A549 (cell line): ENCODE data around the gene NSMCE4A. TPM values are rescaled to one million over a fixed set of nuclear protein-coding genes. Genes with fewer than 3 reads are reported as not detected.

ENCODE experiments used
- ATAC-seq, 2 experiments: fragments of 200-7000 bp in 1 of 2; fragments of >200 bp in 1 of 2; cut with Nextera tagmentation in 1 of 2; cut with Tn5 transposase in 1 of 2; 3 replicates each; pipeline versions ENCODE4 v1.8.0 to v1.9.1; 2018 to 2020; ENCODE audit warnings: mild to moderate bottlenecking in 1 of 2, moderate library complexity in 1 of 2
- CTCF ChIA-PET: fragments of 300-600 bp; sonication (Branson Sonifier 250); formaldehyde crosslinking; extraction: SDS; loops from one replicate; lab custom pipeline; 2021; ENCODE audit warnings: antibody characterized with exemption, inconsistent platforms; lab: Yijun Ruan, JAX
- POLR2A ChIA-PET: fragments of 350-600 bp; formaldehyde crosslinking; extraction: SDS; loops from one replicate; lab custom pipeline; 2021; ENCODE audit warnings: antibody characterized with exemption, inconsistent platforms; lab: Yijun Ruan, JAX
- DNase-seq, 2 experiments: peaks; one replicate each; pipeline versions ENCODE4 v3.0.0 to v3.0.0-alpha.2; 2011 to 2016; ENCODE audit warnings: low read depth in 1 of 2, low spot score in 1 of 2
- FAIRE-seq: peaks from 2 replicates; lab custom pipeline; 2011; peaks lifted over from hg19 to GRCh38; lab: Jason Lieb, UNC
- H3K27ac ChIP-seq, 2 experiments: fragments of >200 bp; sonication (Bioruptor Twin); formaldehyde crosslinking; 3 replicates each; pipeline ENCODE4 v1.5.1; 2016 to 2017
- H3K4me1 ChIP-seq: fragments of >200 bp; sonication (Bioruptor Twin); formaldehyde crosslinking; 3 replicates; pipeline ENCODE4 v1.6.1; 2016
- H3K4me2 ChIP-seq: fragments of >200 bp; sonication (Bioruptor Twin); formaldehyde crosslinking; 3 replicates; pipeline ENCODE4 v1.6.1; 2016
- H3K4me3 ChIP-seq: fragments of >200 bp; sonication (Bioruptor Twin); formaldehyde crosslinking; 3 replicates; pipeline ENCODE4 v1.5.1; 2016
- H3K9me3 ChIP-seq: fragments of >200 bp; sonication (Bioruptor Twin); formaldehyde crosslinking; 3 replicates; pipeline ENCODE4 v1.6.1; 2016
- CHD2 ChIP-seq: fragments of 150-350 bp; IDR thresholded peaks from 2 replicates; pipeline ENCODE4 v1.6.1; 2014; ENCODE audit warnings: low read length; ENCODE audit not compliant: partially characterized antibody
- EHMT2 ChIP-seq: fragments of 200-600 bp; sonication (generic); IDR thresholded peaks from 2 replicates; pipeline ENCODE4 v1.6.1; 2016; ENCODE audit warnings: antibody characterized with exemption, low read depth, mild to moderate bottlenecking, moderate library complexity
- EP300 ChIP-seq, 2 experiments: fragments of >200 bp; sonication (Bioruptor Twin); formaldehyde crosslinking; IDR thresholded peaks; 2 replicates in 1 of 2; 3 replicates in 1 of 2; pipeline ENCODE4 v1.6.1; 2016 to 2017
- FOSL2 ChIP-seq, 2 experiments: fragments of 450-650 bp in 1 of 2; fragments of >200 bp in 1 of 2; sonication (Bioruptor Twin) in 1 of 2; formaldehyde crosslinking; IDR thresholded peaks; 2 replicates each; pipeline versions ENCODE4 v1.5.0 to v1.6.1; 2016 to 2020; ENCODE audit warnings: mild to moderate bottlenecking in 1 of 2, moderate library complexity in 1 of 2
- HOXB13 ChIP-seq: fragments of 250-450 bp; sonication (Bioruptor Pico); IDR thresholded peaks from 2 replicates; pipeline ENCODE4 v1.5.0; 2020; ENCODE audit warnings: low read depth, mild to moderate bottlenecking, moderate library complexity
- HOXB5 ChIP-seq: fragments of 250-450 bp; sonication (Bioruptor Pico); IDR thresholded peaks from 2 replicates; pipeline ENCODE4 v1.5.0; 2020; ENCODE audit warnings: mild to moderate bottlenecking, moderate library complexity
- KDM1A ChIP-seq: fragments of 200-600 bp; sonication (generic); IDR thresholded peaks from 2 replicates; pipeline ENCODE4 v1.6.1; 2016; ENCODE audit warnings: low read depth, mild to moderate bottlenecking
- NFE2L2 ChIP-seq: fragments of 150-350 bp; conservative IDR thresholded peaks from 2 replicates; pipeline ENCODE4 v1.6.1; 2014; ENCODE audit warnings: low read length
- NR3C1 ChIP-seq: fragments of >200 bp; sonication (Bioruptor Twin); formaldehyde crosslinking; IDR thresholded peaks from 3 replicates; pipeline ENCODE4 v1.6.1; 2017
- RFX5 ChIP-seq: fragments of 450-650 bp; IDR thresholded peaks from 2 replicates; pipeline ENCODE4 v1.7.1; 2014; ENCODE audit warnings: antibody characterized with exemption, mild to moderate bottlenecking, moderate library complexity
- SMC3 ChIP-seq: fragments of >200 bp; sonication (Bioruptor Twin); formaldehyde crosslinking; IDR thresholded peaks from 3 replicates; pipeline ENCODE4 v1.6.1; 2018; ENCODE audit warnings: inconsistent platforms
- TP53 ChIP-seq: fragments of 250-450 bp; sonication (Bioruptor Pico); IDR thresholded peaks from 2 replicates; pipeline ENCODE4 v1.5.0; 2021; ENCODE audit warnings: mild to moderate bottlenecking, moderate library complexity
- ZSCAN20 ChIP-seq: fragments of 250-450 bp; sonication (Bioruptor Pico); IDR thresholded peaks from 2 replicates; pipeline ENCODE4 v1.8.0; 2022; ENCODE audit warnings: mild to moderate bottlenecking, moderate library complexity
- WGBS: methylation state at CpG from one replicate; pipeline ENCODE4 v1.1.6; 2017; ENCODE audit errors: missing lambda C conversion rate; 5-methylcytosine and 5-hydroxymethylcytosine counted together
- polyA plus RNA-seq, 4 experiments: library from polyadenylated mRNA; depleted of rRNA in 3 of 4; stranded (reverse); fragments of >200 nt; fragmentation: RNase III in 1 of 4; extraction: RNeasy Plus Mini Kit Qiagen cat#74134 plus additional on column Dnase treatment in 1 of 4; gene quantifications; 2 replicates in 3 of 4; 3 replicates in 1 of 4; pipeline ENCODE4 v1.2.3, GENCODE V29; 2011 to 2017
- TF ChIP-seq, protein P1 (sequence below): fragments of 200-600 bp; sonication (generic); IDR thresholded peaks from 2 replicates; pipeline ENCODE4 v1.6.1; 2016; ENCODE audit warnings: antibody characterized with exemption, mild to moderate bottlenecking, moderate library complexity
- TF ChIP-seq, protein P2 (sequence below): IDR thresholded peaks from 2 replicates; pipeline ENCODE4 v1.6.1; 2012
- TF ChIP-seq, protein P3 (sequence below): fragments of 250-450 bp; sonication (Bioruptor Pico); IDR thresholded peaks from 2 replicates; pipeline ENCODE4 v1.5.0; 2021; ENCODE audit warnings: mild to moderate bottlenecking, moderate library complexity, borderline replicate concordance
- TF ChIP-seq, protein P4 (sequence below): IDR thresholded peaks from 2 replicates; pipeline ENCODE4 v1.6.1; 2012; ENCODE audit warnings: low read depth, borderline replicate concordance
- TF ChIP-seq, protein P5 (sequence below): fragments of >200 bp; sonication (Bioruptor Twin); formaldehyde crosslinking; IDR thresholded peaks from 3 replicates; pipeline ENCODE4 v1.5.1; 2016
- TF ChIP-seq, protein P6 (sequence below): IDR thresholded peaks from 2 replicates; pipeline ENCODE4 v1.6.1; 2012
- TF ChIP-seq, protein P7 (sequence below): fragments of 250-450 bp; sonication (Bioruptor Pico); IDR thresholded peaks from 2 replicates; pipeline ENCODE4 v1.5.0; 2020; ENCODE audit warnings: low read depth, mild to moderate bottlenecking, moderate library complexity

NSMCE4A gene
- polyA plus RNA-seq, 2 of the 4 experiments (the other 2 are of a cell fraction) = 67.2 to 172 TPM

DNA sequence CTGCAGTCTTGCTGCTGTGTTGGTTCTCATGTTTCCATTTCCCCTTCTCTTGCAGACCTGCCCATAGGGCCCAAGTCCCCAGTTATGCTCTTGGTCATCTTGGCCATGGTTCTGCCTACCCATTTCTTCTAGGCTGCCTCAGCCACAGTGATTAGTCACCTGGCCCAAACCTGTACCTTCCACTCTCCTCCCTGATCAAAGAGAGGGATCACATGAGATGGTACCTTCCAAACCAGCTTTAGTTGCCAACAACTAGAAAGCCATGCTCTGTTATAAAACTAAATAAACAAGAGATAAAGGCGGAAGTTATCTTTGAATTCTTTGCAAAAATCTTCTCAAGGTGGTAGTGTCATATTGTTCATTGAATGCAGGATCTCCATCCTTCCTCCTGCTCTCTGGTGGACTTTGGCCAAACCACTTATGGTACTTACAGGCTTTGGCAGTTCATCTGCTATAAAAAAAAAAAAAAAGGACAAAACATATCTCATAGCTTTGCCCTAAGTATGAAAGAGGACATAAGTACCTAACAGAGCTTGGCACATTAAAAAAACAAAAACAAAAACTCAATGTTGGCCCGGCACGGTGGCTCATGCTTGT, 39.7 kb upstream of the NSMCE4A start:
- TF ChIP-seq NFE2L2 (no peak), HOXB5 (CRISPR knock-in tag) (no peak), EHMT2 (no peak), TP53 (no peak), RFX5 (no peak), SMC3 (no peak), FOSL2 (IDR thresholded peaks at IDR 0.05) (no peak), FOSL2 (CRISPR knock-in tag; IDR thresholded peaks at IDR 0.05) (no peak), HOXB13 (CRISPR knock-in tag) (no peak)
- TF ChIP-seq, protein P1, sequence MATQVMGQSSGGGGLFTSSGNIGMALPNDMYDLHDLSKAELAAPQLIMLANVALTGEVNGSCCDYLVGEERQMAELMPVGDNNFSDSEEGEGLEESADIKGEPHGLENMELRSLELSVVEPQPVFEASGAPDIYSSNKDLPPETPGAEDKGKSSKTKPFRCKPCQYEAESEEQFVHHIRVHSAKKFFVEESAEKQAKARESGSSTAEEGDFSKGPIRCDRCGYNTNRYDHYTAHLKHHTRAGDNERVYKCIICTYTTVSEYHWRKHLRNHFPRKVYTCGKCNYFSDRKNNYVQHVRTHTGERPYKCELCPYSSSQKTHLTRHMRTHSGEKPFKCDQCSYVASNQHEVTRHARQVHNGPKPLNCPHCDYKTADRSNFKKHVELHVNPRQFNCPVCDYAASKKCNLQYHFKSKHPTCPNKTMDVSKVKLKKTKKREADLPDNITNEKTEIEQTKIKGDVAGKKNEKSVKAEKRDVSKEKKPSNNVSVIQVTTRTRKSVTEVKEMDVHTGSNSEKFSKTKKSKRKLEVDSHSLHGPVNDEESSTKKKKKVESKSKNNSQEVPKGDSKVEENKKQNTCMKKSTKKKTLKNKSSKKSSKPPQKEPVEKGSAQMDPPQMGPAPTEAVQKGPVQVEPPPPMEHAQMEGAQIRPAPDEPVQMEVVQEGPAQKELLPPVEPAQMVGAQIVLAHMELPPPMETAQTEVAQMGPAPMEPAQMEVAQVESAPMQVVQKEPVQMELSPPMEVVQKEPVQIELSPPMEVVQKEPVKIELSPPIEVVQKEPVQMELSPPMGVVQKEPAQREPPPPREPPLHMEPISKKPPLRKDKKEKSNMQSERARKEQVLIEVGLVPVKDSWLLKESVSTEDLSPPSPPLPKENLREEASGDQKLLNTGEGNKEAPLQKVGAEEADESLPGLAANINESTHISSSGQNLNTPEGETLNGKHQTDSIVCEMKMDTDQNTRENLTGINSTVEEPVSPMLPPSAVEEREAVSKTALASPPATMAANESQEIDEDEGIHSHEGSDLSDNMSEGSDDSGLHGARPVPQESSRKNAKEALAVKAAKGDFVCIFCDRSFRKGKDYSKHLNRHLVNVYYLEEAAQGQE = no peak
- TF ChIP-seq, protein P2, sequence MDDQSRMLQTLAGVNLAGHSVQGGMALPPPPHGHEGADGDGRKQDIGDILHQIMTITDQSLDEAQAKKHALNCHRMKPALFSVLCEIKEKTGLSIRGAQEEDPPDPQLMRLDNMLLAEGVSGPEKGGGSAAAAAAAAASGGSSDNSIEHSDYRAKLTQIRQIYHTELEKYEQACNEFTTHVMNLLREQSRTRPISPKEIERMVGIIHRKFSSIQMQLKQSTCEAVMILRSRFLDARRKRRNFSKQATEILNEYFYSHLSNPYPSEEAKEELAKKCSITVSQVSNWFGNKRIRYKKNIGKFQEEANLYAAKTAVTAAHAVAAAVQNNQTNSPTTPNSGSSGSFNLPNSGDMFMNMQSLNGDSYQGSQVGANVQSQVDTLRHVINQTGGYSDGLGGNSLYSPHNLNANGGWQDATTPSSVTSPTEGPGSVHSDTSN = no peak
- TF ChIP-seq, protein P3, sequence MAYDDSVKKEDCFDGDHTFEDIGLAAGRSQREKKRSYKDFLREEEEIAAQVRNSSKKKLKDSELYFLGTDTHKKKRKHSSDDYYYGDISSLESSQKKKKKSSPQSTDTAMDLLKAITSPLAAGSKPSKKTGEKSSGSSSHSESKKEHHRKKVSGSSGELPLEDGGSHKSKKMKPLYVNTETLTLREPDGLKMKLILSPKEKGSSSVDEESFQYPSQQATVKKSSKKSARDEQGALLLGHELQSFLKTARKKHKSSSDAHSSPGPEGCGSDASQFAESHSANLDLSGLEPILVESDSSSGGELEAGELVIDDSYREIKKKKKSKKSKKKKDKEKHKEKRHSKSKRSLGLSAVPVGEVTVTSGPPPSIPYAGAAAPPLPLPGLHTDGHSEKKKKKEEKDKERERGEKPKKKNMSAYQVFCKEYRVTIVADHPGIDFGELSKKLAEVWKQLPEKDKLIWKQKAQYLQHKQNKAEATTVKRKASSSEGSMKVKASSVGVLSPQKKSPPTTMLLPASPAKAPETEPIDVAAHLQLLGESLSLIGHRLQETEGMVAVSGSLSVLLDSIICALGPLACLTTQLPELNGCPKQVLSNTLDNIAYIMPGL (CRISPR knock-in tag) = no peak
- WGBS = 55% methylated on average over 3 of the region's 3 CpGs
- H3K4me1 ChIP-seq = peaks cover 14% of the 10 kb centered on the region
- ATAC-seq (no peak), FAIRE-seq (no peak), DNase-seq (no peak)
- no peak overlapping the region for H3K4me2 ChIP-seq
- 0 out of 3 replicates have a peak, but pooled peaks cover 4% of the 10 kb centered on the region for H3K9me3 ChIP-seq
- no peak overlapping the region for H3K27ac ChIP-seq
- no peak overlapping the region for H3K4me3 ChIP-seq
- ChIA-PET POLR2A (no interaction called here), CTCF (interaction anchor here (0.6 to 1.5 kb wide), 3 partner anchors 36 to 419 kb away, joined by 3 to 4 read pairs (median 3); no protein-coding TSS in a partner anchor)

DNA sequence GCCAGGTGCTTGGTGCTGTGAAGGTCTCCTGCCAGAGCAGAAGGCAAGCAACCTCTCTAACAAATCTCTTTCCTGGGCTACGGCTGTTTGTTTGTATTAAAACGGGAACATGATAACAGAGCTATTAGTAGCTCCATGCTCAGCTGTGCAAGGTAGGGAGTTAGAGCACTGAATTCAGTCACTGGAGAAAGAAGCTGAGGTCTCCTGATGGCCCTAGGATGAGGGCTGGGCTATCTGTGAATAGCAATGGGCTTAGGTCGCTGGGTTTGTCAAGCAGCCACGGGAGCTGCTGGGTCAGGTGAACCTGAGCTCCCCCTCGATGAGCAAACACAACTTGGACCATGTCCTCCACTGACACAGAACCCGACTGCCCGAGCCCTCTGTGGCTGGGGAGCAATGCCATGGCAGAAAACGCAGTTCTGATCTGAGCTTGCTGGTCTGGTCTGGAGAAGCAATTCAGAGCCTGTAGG, 38.3 kb upstream of the NSMCE4A start:
- Histone ChIP-seq H3K27ac (no peak overlapping the region), H3K9me3 (0 out of 3 replicates have a peak, but pooled peaks cover 4% of the 10 kb centered on the region), H3K4me2 (no peak overlapping the region), H3K4me1 (no peaks in the 10 kb centered on the region; the same call in 1 of the 3 replicates), H3K4me3 (no peak overlapping the region)
- WGBS = 51% methylated on average over 7 of the region's 8 CpGs
- FAIRE-seq (no peak), ATAC-seq (no peak), DNase-seq (no peak)
- POLR2A ChIA-PET = no interaction called here
- CTCF ChIA-PET = interaction anchor here (0.7 to 1.1 kb wide), 3 partner anchors 7 to 99 kb away, joined by 3 to 4 read pairs (median 3); no protein-coding TSS in a partner anchor
- TF ChIP-seq, protein P4, sequence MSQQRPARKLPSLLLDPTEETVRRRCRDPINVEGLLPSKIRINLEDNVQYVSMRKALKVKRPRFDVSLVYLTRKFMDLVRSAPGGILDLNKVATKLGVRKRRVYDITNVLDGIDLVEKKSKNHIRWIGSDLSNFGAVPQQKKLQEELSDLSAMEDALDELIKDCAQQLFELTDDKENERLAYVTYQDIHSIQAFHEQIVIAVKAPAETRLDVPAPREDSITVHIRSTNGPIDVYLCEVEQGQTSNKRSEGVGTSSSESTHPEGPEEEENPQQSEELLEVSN = no peak
- TF ChIP-seq NR3C1 (no peak), EP300 (IDR thresholded peaks at IDR 0.05) (no peak), ZSCAN20 (CRISPR knock-in tag) (no peak), NFE2L2 (no peak), EHMT2 (no peak), CHD2 (no peak), HOXB5 (CRISPR knock-in tag) (no peak), KDM1A (no peak), SMC3 (no peak)
- TF ChIP-seq, protein P5, sequence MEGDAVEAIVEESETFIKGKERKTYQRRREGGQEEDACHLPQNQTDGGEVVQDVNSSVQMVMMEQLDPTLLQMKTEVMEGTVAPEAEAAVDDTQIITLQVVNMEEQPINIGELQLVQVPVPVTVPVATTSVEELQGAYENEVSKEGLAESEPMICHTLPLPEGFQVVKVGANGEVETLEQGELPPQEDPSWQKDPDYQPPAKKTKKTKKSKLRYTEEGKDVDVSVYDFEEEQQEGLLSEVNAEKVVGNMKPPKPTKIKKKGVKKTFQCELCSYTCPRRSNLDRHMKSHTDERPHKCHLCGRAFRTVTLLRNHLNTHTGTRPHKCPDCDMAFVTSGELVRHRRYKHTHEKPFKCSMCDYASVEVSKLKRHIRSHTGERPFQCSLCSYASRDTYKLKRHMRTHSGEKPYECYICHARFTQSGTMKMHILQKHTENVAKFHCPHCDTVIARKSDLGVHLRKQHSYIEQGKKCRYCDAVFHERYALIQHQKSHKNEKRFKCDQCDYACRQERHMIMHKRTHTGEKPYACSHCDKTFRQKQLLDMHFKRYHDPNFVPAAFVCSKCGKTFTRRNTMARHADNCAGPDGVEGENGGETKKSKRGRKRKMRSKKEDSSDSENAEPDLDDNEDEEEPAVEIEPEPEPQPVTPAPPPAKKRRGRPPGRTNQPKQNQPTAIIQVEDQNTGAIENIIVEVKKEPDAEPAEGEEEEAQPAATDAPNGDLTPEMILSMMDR = no peak
- TF ChIP-seq, protein P1 = no peak
- TF ChIP-seq, protein P6, sequence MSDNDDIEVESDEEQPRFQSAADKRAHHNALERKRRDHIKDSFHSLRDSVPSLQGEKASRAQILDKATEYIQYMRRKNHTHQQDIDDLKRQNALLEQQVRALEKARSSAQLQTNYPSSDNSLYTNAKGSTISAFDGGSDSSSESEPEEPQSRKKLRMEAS = no peak
- TF ChIP-seq, protein P7, sequence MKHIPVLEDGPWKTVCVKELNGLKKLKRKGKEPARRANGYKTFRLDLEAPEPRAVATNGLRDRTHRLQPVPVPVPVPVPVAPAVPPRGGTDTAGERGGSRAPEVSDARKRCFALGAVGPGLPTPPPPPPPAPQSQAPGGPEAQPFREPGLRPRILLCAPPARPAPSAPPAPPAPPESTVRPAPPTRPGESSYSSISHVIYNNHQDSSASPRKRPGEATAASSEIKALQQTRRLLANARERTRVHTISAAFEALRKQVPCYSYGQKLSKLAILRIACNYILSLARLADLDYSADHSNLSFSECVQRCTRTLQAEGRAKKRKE (CRISPR knock-in tag) = no peak
